Stomach smooth muscle (tissue), 2 donors: ENCODE data around the gene LPCAT3.
A peak's percentile ranks its signal among the peaks of the same experiment; 100 is the strongest.

Experiments
- H3K27ac ChIP-seq: one replicate; pipeline ENCODE4 v1.7.0; 2013; ENCODE audit warnings: mild to moderate bottlenecking, low read length, inconsistent platforms
- H3K27me3 ChIP-seq, 2 donors: one replicate each; pipeline ENCODE4 v1.7.0; 2013; ENCODE audit warnings: low read length in 2 of 2; ENCODE audit not compliant: insufficient read depth in 2 of 2, control insufficient read depth in 1 of 2
- H3K36me3 ChIP-seq, 2 donors: one replicate each; pipeline ENCODE4 v1.7.0; 2013; ENCODE audit warnings: low read length in 2 of 2; ENCODE audit not compliant: control insufficient read depth in 2 of 2, insufficient read depth in 2 of 2
- H3K4me1 ChIP-seq: one replicate; pipeline ENCODE4 v1.7.0; 2013; ENCODE audit warnings: low read length; ENCODE audit not compliant: control insufficient read depth, insufficient read depth
- H3K4me3 ChIP-seq, 2 donors: one replicate each; pipeline ENCODE4 v1.7.0; 2013; ENCODE audit warnings: low read length in 2 of 2
- H3K9ac ChIP-seq, 2 donors: one replicate each; pipeline ENCODE4 v1.7.0; 2013; ENCODE audit warnings: low read length in 2 of 2, mild to moderate bottlenecking in 1 of 2
- H3K9me3 ChIP-seq, 2 donors: one replicate each; pipeline ENCODE4 v1.7.0; 2013; ENCODE audit warnings: low read length in 2 of 2; ENCODE audit not compliant: control insufficient read depth in 2 of 2
- donor health status: healthy.
- donor health status: Pancreatic carcinoma.

The LPCAT3 gene

GRCh38 chr12:6978611-6979011 lies 39.7 kb downstream of the LPCAT3 start:
- H3K27ac ChIP-seq, result no peak overlapping the region
- peaks cover 69 to 76% of the 10 kb centered on the region in 2 donors for H3K36me3 ChIP-seq

DNA sequence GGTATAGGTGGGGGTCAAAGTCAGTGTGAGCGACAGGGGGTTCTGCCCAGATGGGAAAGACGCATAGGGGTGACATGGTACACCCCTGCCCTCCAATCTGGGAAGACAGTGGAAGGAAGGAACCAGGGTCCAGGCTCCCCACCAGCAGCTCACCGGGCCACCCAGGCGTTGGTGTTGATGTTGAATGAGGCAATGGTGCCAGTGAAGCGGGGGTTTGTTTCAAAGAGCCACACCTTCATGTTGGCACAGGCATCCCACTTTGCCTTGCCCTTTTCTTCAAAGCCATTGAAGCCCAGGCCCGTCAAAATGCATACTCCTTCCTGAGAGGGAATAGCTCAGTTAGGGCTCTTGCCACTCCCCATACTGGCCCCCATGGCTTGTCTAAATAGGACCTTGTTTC lies 40.1 kb downstream of the LPCAT3 start:
- Histone ChIP-seq H3K4me3 (no peak overlapping the region), H3K4me1 (no peaks in the 10 kb centered on the region), H3K36me3 (peaks cover 69 to 76% of the 10 kb centered on the region in 2 donors), H3K9me3 (no peaks in the 10 kb centered on the region), H3K9ac (no peak overlapping the region), H3K27ac (no peak overlapping the region), H3K27me3 (no peaks in the 10 kb centered on the region)

More at GRCh38 chr12:6978611-6979011, 39.7 kb downstream of the LPCAT3 start:
- Histone ChIP-seq H3K9ac (no peak overlapping the region), H3K27me3 (no peaks in the 10 kb centered on the region), H3K4me1 (no peaks in the 10 kb centered on the region), H3K9me3 (no peaks in the 10 kb centered on the region), H3K4me3 (no peak overlapping the region)

- Histone ChIP-seq H3K4me3 (no peak overlapping the region), H3K27ac (no peak overlapping the region), H3K9me3 (no peaks in the 10 kb centered on the region), H3K27me3 (no peaks in the 10 kb centered on the region), H3K9ac (no peak overlapping the region), H3K4me1 (no peaks in the 10 kb centered on the region), H3K36me3 (peaks cover 69 to 76% of the 10 kb centered on the region in 2 donors)
These were observed 40.6 kb downstream of the LPCAT3 start for GRCh38 chr12:6977653-6978052.

DNA sequence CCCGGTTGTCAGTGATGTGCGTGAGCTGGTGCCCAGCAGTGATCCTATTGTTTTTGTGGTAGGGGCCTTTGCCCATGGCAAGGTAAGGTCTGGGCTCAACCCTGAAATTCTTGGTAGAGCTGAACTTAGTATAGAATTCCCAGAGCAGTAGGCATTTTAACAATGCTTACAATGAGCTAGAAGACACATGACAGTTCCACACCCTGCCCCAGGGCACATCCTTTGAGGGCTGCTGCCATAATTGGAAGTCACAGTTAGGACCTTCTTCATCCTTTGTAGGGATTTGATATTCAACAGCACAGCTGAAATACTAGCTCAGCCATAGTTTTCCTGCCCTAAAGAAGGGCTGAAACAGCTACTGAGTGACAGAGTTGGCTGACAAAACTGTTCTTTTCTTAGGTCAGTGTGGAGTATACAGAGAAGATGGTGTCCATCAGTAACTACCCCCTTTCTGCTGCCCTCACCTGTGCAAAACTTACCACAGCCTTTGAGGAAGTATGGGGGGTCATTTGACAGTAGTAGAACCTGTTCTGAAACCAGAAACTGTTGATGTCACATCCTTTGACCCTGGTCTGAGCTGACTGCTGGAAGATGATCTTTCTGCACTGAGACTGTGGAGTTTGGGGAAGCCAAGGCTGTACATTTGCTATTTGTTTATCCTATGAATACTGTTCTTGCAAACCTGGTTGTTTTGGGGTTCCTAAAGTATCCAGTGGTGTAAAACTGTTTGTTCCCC lies 42.8 kb downstream of the LPCAT3 start:
- H3K27ac ChIP-seq, result no peak overlapping the region
- no peak overlapping the region for H3K9ac ChIP-seq
- H3K36me3 ChIP-seq, result peaks cover 50 to 59% of the 10 kb centered on the region in 2 donors

DNA sequence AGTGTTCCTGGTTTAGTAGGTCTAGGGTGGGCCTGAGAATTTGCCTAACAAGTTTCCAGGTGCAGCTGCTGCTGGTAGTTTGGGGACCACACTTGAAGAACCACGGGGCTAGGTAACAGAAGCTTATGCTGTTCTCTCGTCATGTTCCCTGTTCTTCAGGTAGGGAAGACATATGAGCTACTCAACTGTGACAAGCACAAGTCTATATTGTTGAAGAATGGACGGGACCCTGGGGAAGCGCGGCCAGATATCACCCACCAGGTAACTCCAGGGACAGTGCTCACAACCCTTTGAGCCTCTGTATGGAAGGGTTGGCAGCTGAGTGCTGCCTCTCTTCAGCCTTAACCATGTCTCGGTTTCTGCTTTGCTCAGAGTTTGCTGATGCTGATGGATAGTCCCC lies 44.1 kb downstream of the LPCAT3 start:
- H3K27ac ChIP-seq, result no peak overlapping the region
- H3K36me3 ChIP-seq, result peaks cover 47 to 49% of the 10 kb centered on the region in 2 donors
- H3K4me3 ChIP-seq, result no peak overlapping the region
- peaks cover 16% of the 10 kb centered on the region for H3K4me1 ChIP-seq
- H3K9ac ChIP-seq, result no peak overlapping the region
- H3K9me3 ChIP-seq, result no peaks in the 10 kb centered on the region
- no peaks in the 10 kb centered on the region for H3K27me3 ChIP-seq

More for the DNA sequence above, 42.8 kb downstream of the LPCAT3 start:
- Histone ChIP-seq H3K9me3 (no peaks in the 10 kb centered on the region), H3K4me3 (no peak overlapping the region), H3K4me1 (peaks cover 5% of the 10 kb centered on the region), H3K27me3 (no peaks in the 10 kb centered on the region)

DNA sequence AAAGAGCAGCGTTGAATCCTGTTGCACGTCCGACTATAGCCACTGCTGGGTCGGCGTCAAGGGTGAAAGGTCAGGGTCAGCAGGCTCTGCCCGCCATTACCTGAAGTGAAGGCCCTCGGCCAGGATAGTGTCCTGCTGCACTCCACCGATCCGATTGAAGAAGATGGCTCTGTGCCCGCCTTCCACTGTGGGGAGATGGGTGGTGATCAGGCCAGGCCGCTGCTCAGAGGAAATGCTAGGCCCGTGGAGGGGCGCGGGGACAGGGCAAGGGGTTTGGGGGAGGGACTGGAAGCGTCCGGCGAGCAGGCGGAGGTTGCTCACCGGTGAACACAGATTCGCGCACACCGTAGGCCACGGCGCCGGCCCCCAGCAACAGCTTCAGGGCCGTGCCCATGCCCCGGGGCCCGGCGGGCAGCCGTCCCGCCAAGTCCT lies 48.2 kb downstream of the LPCAT3 start:
- Histone ChIP-seq H3K27ac (peak overlapping the region; percentile 89), H3K27me3 (no peaks in the 10 kb centered on the region), H3K4me1 (peaks cover 34% of the 10 kb centered on the region), H3K36me3 (peaks cover 46 to 48% of the 10 kb centered on the region in 2 donors), H3K4me3 (peak overlapping the region; percentile 99 to 100), H3K9ac (peak overlapping the region; percentile 93), H3K9me3 (no peaks in the 10 kb centered on the region)

DNA sequence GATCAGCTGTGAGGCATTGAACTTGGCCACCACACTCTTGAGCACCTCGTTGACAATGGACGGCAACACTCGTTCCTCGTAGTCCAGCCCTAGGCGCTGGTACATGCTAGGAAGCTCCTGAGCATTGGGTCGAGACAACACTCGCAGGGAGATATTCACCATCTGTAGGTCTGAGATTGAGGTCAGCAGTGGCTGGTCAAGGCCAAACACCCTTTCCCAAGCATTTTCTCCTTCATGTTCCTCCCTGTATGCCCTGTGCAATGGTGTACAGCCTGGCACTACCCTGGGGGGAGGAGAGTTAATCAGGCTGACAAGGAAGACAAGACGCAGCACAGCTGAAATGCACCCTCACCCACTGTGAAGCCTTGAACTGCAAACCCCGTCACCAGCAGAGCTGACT lies 49.9 kb downstream of the LPCAT3 start:
- H3K36me3 ChIP-seq, result peaks cover 35% of the 10 kb centered on the region in 2 donors
- H3K27ac ChIP-seq, result no peak overlapping the region
- H3K4me3 ChIP-seq, result peak overlapping the region in 1 of 2 donors; percentile 44
- no peaks in the 10 kb centered on the region for H3K9me3 ChIP-seq
- H3K9ac ChIP-seq, result no peak overlapping the region
- peaks cover 39% of the 10 kb centered on the region for H3K4me1 ChIP-seq
- H3K27me3 ChIP-seq, result no peaks in the 10 kb centered on the region

DNA sequence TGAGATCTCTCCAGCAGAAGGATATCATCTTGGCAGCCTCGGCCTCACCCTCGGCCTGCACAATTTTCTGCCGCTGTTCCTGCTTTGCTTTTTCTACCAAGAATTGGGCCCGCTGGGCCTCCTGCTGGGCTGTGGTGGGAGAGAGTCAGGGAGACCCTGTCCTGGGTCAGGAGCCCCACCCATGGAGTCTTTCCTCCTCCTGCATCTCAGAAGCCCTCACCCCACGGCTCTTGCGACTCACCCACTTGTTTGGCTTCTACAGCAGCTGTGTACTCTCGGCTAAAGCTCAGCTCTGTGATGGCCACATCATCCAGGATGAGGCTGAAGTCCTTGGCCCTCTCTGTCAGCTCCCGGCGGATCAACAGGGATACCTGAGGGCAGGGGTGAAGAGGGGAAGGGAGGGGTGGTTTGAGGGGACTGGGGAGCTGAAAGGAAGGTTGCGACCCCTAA lies 50.6 kb downstream of the LPCAT3 start:
- H3K27ac ChIP-seq, result no peak overlapping the region
- peaks cover 41% of the 10 kb centered on the region for H3K4me1 ChIP-seq
- H3K4me3 ChIP-seq, result no peak overlapping the region
- H3K36me3 ChIP-seq, result peaks cover 35% of the 10 kb centered on the region in 2 donors
- H3K27me3 ChIP-seq, result no peaks in the 10 kb centered on the region
- no peaks in the 10 kb centered on the region for H3K9me3 ChIP-seq
- no peak overlapping the region for H3K9ac ChIP-seq

DNA sequence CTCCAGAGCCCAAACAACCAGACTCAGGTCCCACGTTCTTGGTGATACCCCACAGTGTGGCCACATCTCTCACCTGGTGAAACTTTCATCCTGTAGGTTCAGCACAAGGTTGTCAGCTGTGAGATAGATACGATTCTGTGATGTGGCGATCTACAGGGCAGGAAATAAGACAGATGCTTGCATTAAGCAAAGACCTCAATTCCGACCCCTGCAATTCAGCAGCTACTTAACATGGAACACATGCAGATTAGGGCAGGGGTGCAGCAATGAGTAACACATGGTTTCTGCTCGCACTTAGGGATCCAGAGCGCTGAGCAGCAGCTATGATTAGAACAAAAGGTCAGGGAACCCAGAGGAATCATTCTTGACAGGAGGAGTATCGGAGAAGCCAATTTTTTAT lies 51.9 kb downstream of the LPCAT3 start:
- H3K4me3 ChIP-seq, result no peak overlapping the region
- no peak overlapping the region for H3K9ac ChIP-seq
- H3K36me3 ChIP-seq, result peaks cover 35% of the 10 kb centered on the region in 2 donors
- no peaks in the 10 kb centered on the region for H3K27me3 ChIP-seq
- peaks cover 50% of the 10 kb centered on the region for H3K4me1 ChIP-seq
- no peak overlapping the region for H3K27ac ChIP-seq
- H3K9me3 ChIP-seq, result no peaks in the 10 kb centered on the region

DNA sequence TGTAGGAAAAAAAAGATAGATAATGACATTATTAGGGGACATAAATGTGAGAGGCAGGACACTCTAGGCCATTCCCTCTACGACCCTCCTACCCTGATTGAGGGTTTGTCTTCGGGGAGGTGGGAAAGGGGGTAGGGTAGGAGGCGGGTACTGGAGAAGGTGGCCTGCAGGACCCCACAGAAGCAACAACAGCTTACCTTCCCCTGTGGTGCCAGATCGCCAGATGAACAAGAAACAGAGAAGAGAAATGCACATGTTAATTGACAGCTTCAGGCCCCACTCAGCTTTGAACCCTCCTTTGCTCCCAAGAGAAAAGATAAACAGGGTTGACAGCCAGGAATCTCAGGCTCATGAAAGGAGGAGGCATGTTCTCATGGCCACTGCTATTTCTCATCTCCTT lies 52.6 kb downstream of the LPCAT3 start:
- Histone ChIP-seq H3K4me3 (no peak overlapping the region), H3K27me3 (no peaks in the 10 kb centered on the region), H3K4me1 (peaks cover 55% of the 10 kb centered on the region), H3K36me3 (peaks cover 35% of the 10 kb centered on the region in 2 donors), H3K27ac (peak overlapping the region; percentile 78), H3K9ac (no peak overlapping the region), H3K9me3 (no peaks in the 10 kb centered on the region)

GRCh38 chr12:6965026-6965661 lies 53.1 kb downstream of the LPCAT3 start:
- H3K36me3 ChIP-seq, result peaks cover 35% of the 10 kb centered on the region in 2 donors
- peak overlapping the region; percentile 78 for H3K27ac ChIP-seq
- H3K27me3 ChIP-seq, result no peaks in the 10 kb centered on the region
- peaks cover 57% of the 10 kb centered on the region for H3K4me1 ChIP-seq
- H3K4me3 ChIP-seq, result no peak overlapping the region
- H3K9ac ChIP-seq, result peak overlapping the region; percentile 25 to 60
- no peaks in the 10 kb centered on the region for H3K9me3 ChIP-seq
